NCI-H82 treated with DMSO at 0.1 percent for 48 hours (cell line): ENCODE results near the gene DBP.

Source experiments
- DNase-seq: peaks from one replicate; lab custom pipeline; 2025; ENCODE audit not compliant: unreplicated experiment; lab: John Stamatoyannopoulos, UW

DBP gene

GRCh38 chr19:48582168-48582567 is 55.0 kb downstream of the DBP start:
- no peak for DNase-seq
